HEK293 (cell line): ENCODE measurements around the gene IGFBP7.

Source experiments
- IKZF3 ChIP-seq: fragments of 450-650 bp; IDR thresholded peaks from 2 replicates; pipeline ENCODE4 v1.5.0; 2018; ENCODE audit warnings: missing biosample characterization, mild to moderate bottlenecking, missing genetic modification characterization, moderate library complexity
- MYNN ChIP-seq: fragments of 450-650 bp; formaldehyde crosslinking; IDR thresholded peaks from 2 replicates; pipeline ENCODE4 v1.5.1; 2016; ENCODE audit warnings: missing biosample characterization, missing genetic modification characterization, borderline replicate concordance
- ZBTB1 ChIP-seq: fragments of 450-650 bp; formaldehyde crosslinking; IDR thresholded peaks from 2 replicates; pipeline ENCODE4 v1.5.1; 2016; ENCODE audit warnings: missing biosample characterization, missing genetic modification characterization
- ZFP69B ChIP-seq: fragments of 450-650 bp; formaldehyde crosslinking; IDR thresholded peaks from 2 replicates; pipeline ENCODE4 v1.5.1; 2016; ENCODE audit warnings: missing biosample characterization, missing genetic modification characterization
- ZIC2 ChIP-seq: fragments of 450-650 bp; formaldehyde crosslinking; IDR thresholded peaks from 2 replicates; pipeline ENCODE4 v1.5.1; 2016; ENCODE audit warnings: missing biosample characterization, missing genetic modification characterization
- ZNF24 ChIP-seq: fragments of 450-650 bp; formaldehyde crosslinking; IDR thresholded peaks from 2 replicates; pipeline ENCODE4 v1.5.1; 2016; ENCODE audit warnings: missing biosample characterization, missing genetic modification characterization
- ZNF660 ChIP-seq: fragments of 450-650 bp; IDR thresholded peaks from 2 replicates; pipeline ENCODE4 v1.5.1; 2018; ENCODE audit warnings: missing biosample characterization, mild to moderate bottlenecking, missing genetic modification characterization
- ZNF785 ChIP-seq: fragments of 450-650 bp; formaldehyde crosslinking; IDR thresholded peaks from 2 replicates; pipeline ENCODE4 v1.5.1; 2016; ENCODE audit warnings: missing biosample characterization, missing genetic modification characterization
- TF ChIP-seq, protein P1 (sequence below): fragments of 450-650 bp; formaldehyde crosslinking; IDR thresholded peaks from 2 replicates; pipeline ENCODE4 v1.5.1; 2016; ENCODE audit warnings: missing biosample characterization, missing genetic modification characterization
- TF ChIP-seq, protein P2 (sequence below): fragments of 450-650 bp; formaldehyde crosslinking; IDR thresholded peaks from 2 replicates; pipeline ENCODE4 v1.5.1; 2017; ENCODE audit warnings: missing biosample characterization, missing genetic modification characterization
- TF ChIP-seq, protein P3 (sequence below): fragments of 450-650 bp; formaldehyde crosslinking; IDR thresholded peaks from 2 replicates; pipeline ENCODE4 v1.5.1; 2016; ENCODE audit warnings: missing biosample characterization, missing genetic modification characterization
- TF ChIP-seq, protein P4 (sequence below): fragments of 450-650 bp; formaldehyde crosslinking; IDR thresholded peaks from 2 replicates; pipeline ENCODE4 v1.5.1; 2016; ENCODE audit warnings: missing biosample characterization, missing genetic modification characterization
- TF ChIP-seq, protein P5 (sequence below): fragments of 450-650 bp; formaldehyde crosslinking; conservative IDR thresholded peaks from 2 replicates; pipeline ENCODE4 v1.5.1; 2016; ENCODE audit warnings: low read depth, missing biosample characterization, missing genetic modification characterization

DNA sequence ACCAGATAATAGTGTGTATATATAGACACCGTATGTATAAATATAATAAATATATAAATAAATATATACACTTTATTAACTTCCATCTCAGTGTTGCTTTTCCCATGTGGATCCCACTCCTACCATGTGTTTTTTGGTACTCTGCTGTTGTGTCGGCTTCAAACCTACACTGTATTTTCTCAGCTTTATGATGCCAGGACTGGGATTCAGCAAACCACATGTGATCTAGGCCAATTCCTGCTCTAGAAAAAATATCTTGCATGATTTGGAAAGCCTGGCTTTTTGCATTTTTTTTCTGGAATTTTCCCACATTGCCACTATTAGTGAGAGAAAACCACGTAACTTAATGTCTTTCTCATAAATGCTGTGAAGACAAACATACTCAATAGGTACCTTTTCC, 75.7 kb downstream of the IGFBP7 start:
- TF ChIP-seq, protein P1, sequence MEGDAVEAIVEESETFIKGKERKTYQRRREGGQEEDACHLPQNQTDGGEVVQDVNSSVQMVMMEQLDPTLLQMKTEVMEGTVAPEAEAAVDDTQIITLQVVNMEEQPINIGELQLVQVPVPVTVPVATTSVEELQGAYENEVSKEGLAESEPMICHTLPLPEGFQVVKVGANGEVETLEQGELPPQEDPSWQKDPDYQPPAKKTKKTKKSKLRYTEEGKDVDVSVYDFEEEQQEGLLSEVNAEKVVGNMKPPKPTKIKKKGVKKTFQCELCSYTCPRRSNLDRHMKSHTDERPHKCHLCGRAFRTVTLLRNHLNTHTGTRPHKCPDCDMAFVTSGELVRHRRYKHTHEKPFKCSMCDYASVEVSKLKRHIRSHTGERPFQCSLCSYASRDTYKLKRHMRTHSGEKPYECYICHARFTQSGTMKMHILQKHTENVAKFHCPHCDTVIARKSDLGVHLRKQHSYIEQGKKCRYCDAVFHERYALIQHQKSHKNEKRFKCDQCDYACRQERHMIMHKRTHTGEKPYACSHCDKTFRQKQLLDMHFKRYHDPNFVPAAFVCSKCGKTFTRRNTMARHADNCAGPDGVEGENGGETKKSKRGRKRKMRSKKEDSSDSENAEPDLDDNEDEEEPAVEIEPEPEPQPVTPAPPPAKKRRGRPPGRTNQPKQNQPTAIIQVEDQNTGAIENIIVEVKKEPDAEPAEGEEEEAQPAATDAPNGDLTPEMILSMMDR (tag by site-specific recombination) = no peak
- TF ChIP-seq MYNN (tag by site-specific recombination) (no peak), ZIC2 (tag by site-specific recombination) (no peak), ZNF785 (no peak), ZNF660 (tag by site-specific recombination) (no peak), ZNF24 (tag by site-specific recombination) (no peak), ZBTB1 (tag by site-specific recombination) (no peak), ZFP69B (tag by site-specific recombination) (no peak), IKZF3 (tag by site-specific recombination) (no peak)
- TF ChIP-seq, protein P2, sequence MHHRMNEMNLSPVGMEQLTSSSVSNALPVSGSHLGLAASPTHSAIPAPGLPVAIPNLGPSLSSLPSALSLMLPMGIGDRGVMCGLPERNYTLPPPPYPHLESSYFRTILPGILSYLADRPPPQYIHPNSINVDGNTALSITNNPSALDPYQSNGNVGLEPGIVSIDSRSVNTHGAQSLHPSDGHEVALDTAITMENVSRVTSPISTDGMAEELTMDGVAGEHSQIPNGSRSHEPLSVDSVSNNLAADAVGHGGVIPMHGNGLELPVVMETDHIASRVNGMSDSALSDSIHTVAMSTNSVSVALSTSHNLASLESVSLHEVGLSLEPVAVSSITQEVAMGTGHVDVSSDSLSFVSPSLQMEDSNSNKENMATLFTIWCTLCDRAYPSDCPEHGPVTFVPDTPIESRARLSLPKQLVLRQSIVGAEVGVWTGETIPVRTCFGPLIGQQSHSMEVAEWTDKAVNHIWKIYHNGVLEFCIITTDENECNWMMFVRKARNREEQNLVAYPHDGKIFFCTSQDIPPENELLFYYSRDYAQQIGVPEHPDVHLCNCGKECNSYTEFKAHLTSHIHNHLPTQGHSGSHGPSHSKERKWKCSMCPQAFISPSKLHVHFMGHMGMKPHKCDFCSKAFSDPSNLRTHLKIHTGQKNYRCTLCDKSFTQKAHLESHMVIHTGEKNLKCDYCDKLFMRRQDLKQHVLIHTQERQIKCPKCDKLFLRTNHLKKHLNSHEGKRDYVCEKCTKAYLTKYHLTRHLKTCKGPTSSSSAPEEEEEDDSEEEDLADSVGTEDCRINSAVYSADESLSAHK (tag by site-specific recombination) = no peak
- TF ChIP-seq, protein P3, sequence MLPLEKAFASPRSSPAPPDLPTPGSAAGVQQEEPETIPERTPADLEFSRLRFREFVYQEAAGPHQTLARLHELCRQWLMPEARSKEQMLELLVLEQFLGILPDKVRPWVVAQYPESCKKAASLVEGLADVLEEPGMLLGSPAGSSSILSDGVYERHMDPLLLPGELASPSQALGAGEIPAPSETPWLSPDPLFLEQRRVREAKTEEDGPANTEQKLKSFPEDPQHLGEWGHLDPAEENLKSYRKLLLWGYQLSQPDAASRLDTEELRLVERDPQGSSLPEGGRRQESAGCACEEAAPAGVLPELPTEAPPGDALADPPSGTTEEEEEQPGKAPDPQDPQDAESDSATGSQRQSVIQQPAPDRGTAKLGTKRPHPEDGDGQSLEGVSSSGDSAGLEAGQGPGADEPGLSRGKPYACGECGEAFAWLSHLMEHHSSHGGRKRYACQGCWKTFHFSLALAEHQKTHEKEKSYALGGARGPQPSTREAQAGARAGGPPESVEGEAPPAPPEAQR (tag by site-specific recombination) = no peak
- TF ChIP-seq, protein P4, sequence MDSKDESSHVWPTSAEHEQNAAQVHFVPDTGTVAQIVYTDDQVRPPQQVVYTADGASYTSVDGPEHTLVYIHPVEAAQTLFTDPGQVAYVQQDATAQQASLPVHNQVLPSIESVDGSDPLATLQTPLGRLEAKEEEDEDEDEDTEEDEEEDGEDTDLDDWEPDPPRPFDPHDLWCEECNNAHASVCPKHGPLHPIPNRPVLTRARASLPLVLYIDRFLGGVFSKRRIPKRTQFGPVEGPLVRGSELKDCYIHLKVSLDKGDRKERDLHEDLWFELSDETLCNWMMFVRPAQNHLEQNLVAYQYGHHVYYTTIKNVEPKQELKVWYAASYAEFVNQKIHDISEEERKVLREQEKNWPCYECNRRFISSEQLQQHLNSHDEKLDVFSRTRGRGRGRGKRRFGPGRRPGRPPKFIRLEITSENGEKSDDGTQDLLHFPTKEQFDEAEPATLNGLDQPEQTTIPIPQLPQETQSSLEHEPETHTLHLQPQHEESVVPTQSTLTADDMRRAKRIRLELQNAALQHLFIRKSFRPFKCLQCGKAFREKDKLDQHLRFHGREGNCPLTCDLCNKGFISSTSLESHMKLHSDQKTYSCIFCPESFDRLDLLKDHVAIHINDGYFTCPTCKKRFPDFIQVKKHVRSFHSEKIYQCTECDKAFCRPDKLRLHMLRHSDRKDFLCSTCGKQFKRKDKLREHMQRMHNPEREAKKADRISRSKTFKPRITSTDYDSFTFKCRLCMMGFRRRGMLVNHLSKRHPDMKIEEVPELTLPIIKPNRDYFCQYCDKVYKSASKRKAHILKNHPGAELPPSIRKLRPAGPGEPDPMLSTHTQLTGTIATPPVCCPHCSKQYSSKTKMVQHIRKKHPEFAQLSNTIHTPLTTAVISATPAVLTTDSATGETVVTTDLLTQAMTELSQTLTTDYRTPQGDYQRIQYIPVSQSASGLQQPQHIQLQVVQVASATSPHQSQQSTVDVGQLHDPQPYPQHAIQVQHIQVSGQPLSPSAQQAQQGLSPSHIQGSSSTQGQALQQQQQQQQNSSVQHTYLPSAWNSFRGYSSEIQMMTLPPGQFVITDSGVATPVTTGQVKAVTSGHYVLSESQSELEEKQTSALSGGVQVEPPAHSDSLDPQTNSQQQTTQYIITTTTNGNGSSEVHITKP (tag by site-specific recombination) = no peak
- TF ChIP-seq, protein P5, sequence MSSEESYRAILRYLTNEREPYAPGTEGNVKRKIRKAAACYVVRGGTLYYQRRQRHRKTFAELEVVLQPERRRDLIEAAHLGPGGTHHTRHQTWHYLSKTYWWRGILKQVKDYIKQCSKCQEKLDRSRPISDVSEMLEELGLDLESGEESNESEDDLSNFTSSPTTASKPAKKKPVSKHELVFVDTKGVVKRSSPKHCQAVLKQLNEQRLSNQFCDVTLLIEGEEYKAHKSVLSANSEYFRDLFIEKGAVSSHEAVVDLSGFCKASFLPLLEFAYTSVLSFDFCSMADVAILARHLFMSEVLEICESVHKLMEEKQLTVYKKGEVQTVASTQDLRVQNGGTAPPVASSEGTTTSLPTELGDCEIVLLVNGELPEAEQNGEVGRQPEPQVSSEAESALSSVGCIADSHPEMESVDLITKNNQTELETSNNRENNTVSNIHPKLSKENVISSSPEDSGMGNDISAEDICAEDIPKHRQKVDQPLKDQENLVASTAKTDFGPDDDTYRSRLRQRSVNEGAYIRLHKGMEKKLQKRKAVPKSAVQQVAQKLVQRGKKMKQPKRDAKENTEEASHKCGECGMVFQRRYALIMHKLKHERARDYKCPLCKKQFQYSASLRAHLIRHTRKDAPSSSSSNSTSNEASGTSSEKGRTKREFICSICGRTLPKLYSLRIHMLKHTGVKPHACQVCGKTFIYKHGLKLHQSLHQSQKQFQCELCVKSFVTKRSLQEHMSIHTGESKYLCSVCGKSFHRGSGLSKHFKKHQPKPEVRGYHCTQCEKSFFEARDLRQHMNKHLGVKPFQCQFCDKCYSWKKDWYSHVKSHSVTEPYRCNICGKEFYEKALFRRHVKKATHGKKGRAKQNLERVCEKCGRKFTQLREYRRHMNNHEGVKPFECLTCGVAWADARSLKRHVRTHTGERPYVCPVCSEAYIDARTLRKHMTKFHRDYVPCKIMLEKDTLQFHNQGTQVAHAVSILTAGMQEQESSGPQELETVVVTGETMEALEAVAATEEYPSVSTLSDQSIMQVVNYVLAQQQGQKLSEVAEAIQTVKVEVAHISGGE = no peak
